Measurements from ENCODE around the gene KHNYN. TPM values are rescaled to one million over a fixed set of nuclear protein-coding genes. Genes with fewer than 3 reads are reported as not detected.

KHNYN gene
- total RNA-seq, 3 donors from 2014 or later, result 85.9 to 102 (median 86.9) TPM

- H3K4me3 ChIP-seq, result no peak overlapping the region
- peaks cover 42% of the 10 kb centered on the region for H3K4me1 ChIP-seq (ENCODE audit: low read depth)
- peak; percentile 90 for TF ChIP-seq CTCF (IDR thresholded peaks at IDR 0.05)
- intact Hi-C loops (cut with DNase I, micrococcal nuclease), result loop anchor here (5.0 kb wide), 2 partner anchors 64 to 99 kb away; partner anchors contain the start of gene NFATC4 (in 2 of the 2)
- DNase-seq (peak; percentile 93 to 96 (median 93)), ATAC-seq (peak; percentile 70)
- H3K36me3 ChIP-seq (ENCODE audit: low read depth), result no peaks in the 10 kb centered on the region
- H3K9me3 ChIP-seq, result no peaks in the 10 kb centered on the region
Measured at GRCh38 chr14:24431569-24432258, 2.0 kb downstream of the KHNYN start.

GRCh38 chr14:24432259-24433131 lies 2.7 kb downstream of the KHNYN start:
- intact Hi-C loops (cut with DNase I, micrococcal nuclease), result loop anchor here (5.0 kb wide), 2 partner anchors 65 to 100 kb away; partner anchors contain the start of gene NFATC4 (in 2 of the 2)
- Histone ChIP-seq H3K4me3 (no peak overlapping the region), H3K9me3 (no peaks in the 10 kb centered on the region), H3K4me1 (ENCODE audit: low read depth) (peaks cover 40% of the 10 kb centered on the region), H3K36me3 (ENCODE audit: low read depth) (no peaks in the 10 kb centered on the region)
- no peak for ATAC-seq
- DNase-seq, result peak in 2 of 3 donors; percentile 51 to 68
- no peak for TF ChIP-seq CTCF (IDR thresholded peaks at IDR 0.05)

- DNase-seq (no peak), ATAC-seq (no peak)
- no peak for TF ChIP-seq CTCF (IDR thresholded peaks at IDR 0.05)
- intact Hi-C loops (cut with DNase I, micrococcal nuclease), result loop anchor here (5.0 kb wide), 2 partner anchors 67 to 102 kb away; partner anchors contain the start of gene NFATC4 (in 2 of the 2)
- Histone ChIP-seq H3K9me3 (no peaks in the 10 kb centered on the region), H3K4me3 (no peak overlapping the region), H3K36me3 (ENCODE audit: low read depth) (no peaks in the 10 kb centered on the region), H3K4me1 (ENCODE audit: low read depth) (peaks cover 27% of the 10 kb centered on the region)
Measured at GRCh38 chr14:24434036-24434435, 4.3 kb downstream of the KHNYN start.

GRCh38 chr14:24434676-24435075 lies 4.9 kb downstream of the KHNYN start:
- TF ChIP-seq CTCF (IDR thresholded peaks at IDR 0.05), result no peak
- Histone ChIP-seq H3K4me1 (ENCODE audit: low read depth) (peaks cover 23% of the 10 kb centered on the region), H3K36me3 (ENCODE audit: low read depth) (no peaks in the 10 kb centered on the region), H3K9me3 (no peaks in the 10 kb centered on the region), H3K4me3 (no peak overlapping the region)
- intact Hi-C loops (cut with DNase I, micrococcal nuclease), result loop anchor here (5.0 kb wide), 2 partner anchors 67 to 102 kb away; partner anchors contain the start of gene NFATC4 (in 2 of the 2)
- no peak for ATAC-seq
- DNase-seq, result no peak

- no peak overlapping the region for H3K4me3 ChIP-seq
- no peaks in the 10 kb centered on the region for H3K36me3 ChIP-seq (ENCODE audit: low read depth)
- H3K9me3 ChIP-seq, result no peaks in the 10 kb centered on the region
- intact Hi-C loops (cut with DNase I, micrococcal nuclease), result loop anchor here in 1 of 2 donors (5.0 kb wide), 1 partner anchor 103 kb away; no protein-coding TSS in a partner anchor
- no peak for TF ChIP-seq CTCF (IDR thresholded peaks at IDR 0.05)
- no peak for ATAC-seq
- no peak for DNase-seq
- H3K4me1 ChIP-seq (ENCODE audit: low read depth), result peaks cover 25% of the 10 kb centered on the region
Measured at GRCh38 chr14:24435192-24435810, 5.5 kb downstream of the KHNYN start.
